Stimulated activated CD4-positive, alpha-beta T cell treated with anti-CD3 and anti-CD28 coated beads, Interleukin-1b, Interleukin-23, amount 100 ng/mL, for 1 hour (primary cell): Measurements from ENCODE around the gene SECTM1.

Experiments used
- DNase-seq, 2 donors: peaks; one replicate each; pipeline ENCODE4 v3.0.0-alpha.2; 2020; ENCODE audit warnings: low read depth in 2 of 2

Gene SECTM1

GRCh38 chr17:82280537-82280936, 53.0 kb downstream of the SECTM1 start:
- no peak for DNase-seq

- DNase-seq = no peak
Measured at GRCh38 chr17:82278786-82279391, 54.7 kb downstream of the SECTM1 start.

- no peak for DNase-seq
Measured at GRCh38 chr17:82278308-82278707, 55.3 kb downstream of the SECTM1 start.

GRCh38 chr17:82277851-82278250, 55.7 kb downstream of the SECTM1 start:
- no peak for DNase-seq

DNA sequence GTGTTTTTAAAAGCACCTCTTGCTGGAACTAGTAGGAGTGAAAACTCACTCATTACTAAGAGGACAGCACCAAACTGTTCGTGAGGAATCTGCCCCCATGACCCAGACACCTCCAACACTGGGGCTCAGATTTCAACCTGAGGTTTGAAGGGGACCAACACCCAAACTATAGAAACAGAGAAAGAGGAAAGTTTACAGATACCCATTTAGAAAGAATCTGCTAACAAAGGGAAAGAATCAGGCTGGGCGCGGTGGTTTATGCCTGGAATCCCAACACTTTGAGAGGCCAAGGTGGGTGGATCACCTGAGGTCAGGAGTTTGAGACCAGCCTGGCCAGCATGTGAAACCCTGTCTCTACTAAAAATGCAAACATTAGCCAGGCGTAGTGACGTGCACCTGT, 56.6 kb downstream of the SECTM1 start:
- DNase-seq = no peak

GRCh38 chr17:82275326-82275725, 58.2 kb downstream of the SECTM1 start:
- DNase-seq = no peak

GRCh38 chr17:82274134-82275020, 59.2 kb downstream of the SECTM1 start:
- DNase-seq = no peak

- peak; percentile 85 to 91 for DNase-seq
Measured at GRCh38 chr17:82273327-82274133, 60.0 kb downstream of the SECTM1 start, which contains the start of gene CSNK1D. TSS of gene CSNK1D (minus strand) at chr17:82273700. CDS start at chr17:82273381, 319 bp downstream.

DNA sequence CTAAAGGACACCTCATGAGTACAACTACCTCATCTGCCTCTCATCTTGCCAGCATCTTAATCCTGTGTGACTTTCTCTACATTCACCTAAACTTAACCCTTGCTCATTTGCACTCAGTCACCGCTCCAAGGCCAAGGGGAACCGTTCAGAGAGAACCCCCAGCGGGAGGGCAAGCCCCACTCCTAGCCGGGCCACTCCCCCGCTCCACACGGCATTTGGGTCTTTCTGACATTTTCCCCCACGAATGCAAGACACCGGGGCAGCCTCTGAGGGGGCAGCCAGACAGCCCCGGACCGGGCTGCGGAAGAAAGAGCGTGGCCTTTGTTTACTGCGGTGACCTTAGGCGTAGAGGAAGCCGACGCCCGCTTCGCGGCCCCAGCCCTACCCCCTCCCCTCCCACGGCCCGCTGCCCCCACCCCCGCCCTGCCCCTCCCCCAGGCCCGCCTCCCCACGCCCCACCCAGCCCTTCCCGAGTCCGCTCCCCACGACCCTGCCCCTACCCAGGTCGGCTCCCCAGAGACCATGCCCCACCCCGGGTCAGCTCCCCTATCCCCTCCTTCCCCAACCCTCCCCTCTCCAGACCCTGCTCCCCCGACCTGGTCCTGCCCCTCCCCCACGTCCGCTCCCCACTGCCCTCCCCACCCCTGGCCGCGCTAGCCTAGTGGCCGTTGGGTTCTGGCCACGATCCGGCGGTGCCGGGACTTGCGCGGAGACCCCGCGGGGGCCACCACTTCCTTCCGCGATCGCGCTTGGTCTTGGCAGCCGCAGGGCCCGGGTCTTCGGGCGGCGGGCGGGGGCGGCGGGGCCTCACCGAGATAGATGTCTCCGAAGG, 60.9 kb downstream of the SECTM1 start:
- peak in 1 of 2 donors; percentile 12 for DNase-seq

- no peak for DNase-seq
Measured at GRCh38 chr17:82271401-82271800, 62.2 kb downstream of the SECTM1 start.
